Activated CD8-positive, alpha-beta T cell treated with anti-CD3 and anti-CD28 coated beads, Interleukin-2, amount 10 ng/mL, durations not matched to agents 7 days and 5 days (primary cell): ENCODE measurements around the gene BACH2. TPM values are rescaled to one million over a fixed set of nuclear protein-coding genes. Genes with fewer than 3 reads are reported as not detected.

ENCODE experiments used
- ATAC-seq: fragments of 150-1000 bp; cut with Tn5 transposase; one replicate; pipeline ENCODE4 v1.10.0; 2021; ENCODE audit warnings: moderate library complexity
- CTCF ChIA-PET: fragments of 350-600 bp; sonication (Branson Sonifier 250); formaldehyde crosslinking; loops from one replicate; lab custom pipeline; 2021; ENCODE audit warnings: antibody characterized with exemption; lab: Charles Lee
- POLR2A ChIA-PET: fragments of 350-600 bp; sonication (Branson Sonifier 250); formaldehyde crosslinking; loops from one replicate; lab custom pipeline; 2021; ENCODE audit warnings: antibody characterized with exemption; lab: Charles Lee
- DNase-seq: peaks from one replicate; pipeline ENCODE4 v3.0.0-alpha.2; 2020
- H3K27ac Mint-ChIP-seq: one replicate; pipeline ENCODE4 v1.8.0; 2021; ENCODE audit warnings: mild to moderate bottlenecking, mixed read lengths
- H3K27me3 Mint-ChIP-seq: one replicate; pipeline ENCODE4 v1.8.0; 2021; ENCODE audit warnings: low read depth, mixed read lengths
- H3K36me3 Mint-ChIP-seq: one replicate; pipeline ENCODE4 v1.8.0; 2021; ENCODE audit warnings: low read depth, mixed read lengths
- H3K4me1 Mint-ChIP-seq: one replicate; pipeline ENCODE4 v1.8.0; 2021; ENCODE audit warnings: low read depth, mixed read lengths
- H3K4me3 Mint-ChIP-seq: one replicate; pipeline ENCODE4 v1.8.0; 2021; ENCODE audit warnings: mild to moderate bottlenecking, mixed read lengths
- H3K9me3 Mint-ChIP-seq: one replicate; pipeline ENCODE4 v1.8.0; 2022; ENCODE audit warnings: mixed read lengths; ENCODE audit not compliant: insufficient read depth
- total RNA-seq, 2 experiments: library from RNA; stranded (reverse); gene quantifications; one replicate each; pipeline ENCODE4 v1.2.3, GENCODE V29; 2021

Gene BACH2
- total RNA-seq, 2 experiments from 2014 or later = 61.3 to 70.9 TPM

- ATAC-seq (no peak), DNase-seq (no peak)
- ChIA-PET CTCF (no interaction called here), POLR2A (no interaction called here)
- peaks cover 9% of the 10 kb centered on the region for H3K4me1 Mint-ChIP-seq
- no peaks in the 10 kb centered on the region for H3K36me3 Mint-ChIP-seq
- H3K27me3 Mint-ChIP-seq = no peaks in the 10 kb centered on the region
- H3K9me3 Mint-ChIP-seq = no peaks in the 10 kb centered on the region
- no peak overlapping the region for H3K4me3 Mint-ChIP-seq
- H3K27ac Mint-ChIP-seq = no peak overlapping the region
Measured at GRCh38 chr6:90319979-90320685, 23.5 kb upstream of the BACH2 start.

- peaks cover 9% of the 10 kb centered on the region for H3K4me1 Mint-ChIP-seq
- DNase-seq (no peak), ATAC-seq (no peak)
- POLR2A ChIA-PET = interaction anchor here (0.8 kb wide), 1 partner anchor 32 kb away, joined by 3 read pairs; no protein-coding TSS in a partner anchor
- no peak overlapping the region for H3K27ac Mint-ChIP-seq
- no peaks in the 10 kb centered on the region for H3K36me3 Mint-ChIP-seq
- no peak overlapping the region for H3K4me3 Mint-ChIP-seq
- no peaks in the 10 kb centered on the region for H3K9me3 Mint-ChIP-seq
- CTCF ChIA-PET = interaction anchor here (1.1 kb wide), 2 partner anchors 15 to 74 kb away, joined by 3 read pairs; no protein-coding TSS in a partner anchor
- peaks cover 3% of the 10 kb centered on the region for H3K27me3 Mint-ChIP-seq
Measured at GRCh38 chr6:90319044-90319443, 22.4 kb upstream of the BACH2 start.

- Mint-ChIP-seq H3K9me3 (no peaks in the 10 kb centered on the region), H3K27me3 (peaks cover 3% of the 10 kb centered on the region), H3K4me3 (no peak overlapping the region), H3K27ac (no peak overlapping the region), H3K36me3 (no peaks in the 10 kb centered on the region), H3K4me1 (peaks cover 9% of the 10 kb centered on the region)
- CTCF ChIA-PET = interaction anchor here (1.4 kb wide), 1 partner anchor 30 kb away, joined by 3 read pairs; no protein-coding TSS in a partner anchor
- ATAC-seq = no peak
- no peak for DNase-seq
- POLR2A ChIA-PET = interaction anchor here (0.6 kb wide), 1 partner anchor 720 kb away, joined by 3 read pairs; no protein-coding TSS in a partner anchor
Measured at GRCh38 chr6:90315986-90316385, 19.3 kb upstream of the BACH2 start.

GRCh38 chr6:90315354-90315950 is 18.8 kb upstream of the BACH2 start:
- H3K36me3 Mint-ChIP-seq = no peaks in the 10 kb centered on the region
- no peaks in the 10 kb centered on the region for H3K9me3 Mint-ChIP-seq
- peaks cover 9% of the 10 kb centered on the region for H3K4me1 Mint-ChIP-seq
- no peak overlapping the region for H3K27ac Mint-ChIP-seq
- H3K4me3 Mint-ChIP-seq = no peak overlapping the region
- POLR2A ChIA-PET = interaction anchor here (0.6 kb wide), 1 partner anchor 719 kb away, joined by 3 read pairs; no protein-coding TSS in a partner anchor
- ATAC-seq (no peak), DNase-seq (no peak)
- CTCF ChIA-PET = interaction anchor here (1.4 kb wide), 1 partner anchor 31 kb away, joined by 3 read pairs; no protein-coding TSS in a partner anchor
- H3K27me3 Mint-ChIP-seq = peaks cover 3% of the 10 kb centered on the region

- no peak overlapping the region for H3K27ac Mint-ChIP-seq
- DNase-seq = no peak
- POLR2A ChIA-PET = no interaction called here
- no peak for ATAC-seq
- H3K27me3 Mint-ChIP-seq = peaks cover 3% of the 10 kb centered on the region
- peaks cover 6% of the 10 kb centered on the region for H3K4me1 Mint-ChIP-seq
- no peak overlapping the region for H3K4me3 Mint-ChIP-seq
- CTCF ChIA-PET = no interaction called here
- no peaks in the 10 kb centered on the region for H3K9me3 Mint-ChIP-seq
- H3K36me3 Mint-ChIP-seq = no peaks in the 10 kb centered on the region
Measured at GRCh38 chr6:90314514-90314913, 17.9 kb upstream of the BACH2 start.

- ATAC-seq = no peak
- Mint-ChIP-seq H3K27me3 (peaks cover 3% of the 10 kb centered on the region), H3K4me3 (no peak overlapping the region), H3K27ac (no peak overlapping the region), H3K9me3 (no peaks in the 10 kb centered on the region), H3K36me3 (no peaks in the 10 kb centered on the region), H3K4me1 (no peaks in the 10 kb centered on the region)
- no peak for DNase-seq
- POLR2A ChIA-PET = no interaction called here
- CTCF ChIA-PET = no interaction called here
Measured at GRCh38 chr6:90311569-90311968, 14.9 kb upstream of the BACH2 start.

GRCh38 chr6:90305800-90306448 is 9.3 kb upstream of the BACH2 start:
- no peak overlapping the region for H3K4me3 Mint-ChIP-seq
- H3K9me3 Mint-ChIP-seq = no peaks in the 10 kb centered on the region
- H3K27me3 Mint-ChIP-seq = peaks cover 17% of the 10 kb centered on the region
- ATAC-seq (no peak), DNase-seq (no peak)
- no peaks in the 10 kb centered on the region for H3K36me3 Mint-ChIP-seq
- ChIA-PET CTCF (interaction anchor here (1.6 to 2.8 kb wide), 2 partner anchors 87 to 365 kb away, joined by 3 to 12 read pairs; no protein-coding TSS in a partner anchor), POLR2A (no interaction called here)
- H3K27ac Mint-ChIP-seq = no peak overlapping the region
- no peaks in the 10 kb centered on the region for H3K4me1 Mint-ChIP-seq

- Mint-ChIP-seq H3K27me3 (peaks cover 27% of the 10 kb centered on the region), H3K4me3 (no peak overlapping the region), H3K4me1 (no peaks in the 10 kb centered on the region), H3K27ac (no peak overlapping the region), H3K36me3 (no peaks in the 10 kb centered on the region), H3K9me3 (no peaks in the 10 kb centered on the region)
- ChIA-PET CTCF (interaction anchor here (1.0 to 2.8 kb wide), 3 partner anchors 14 to 173 kb away, joined by 3 to 12 read pairs (median 7); no protein-coding TSS in a partner anchor), POLR2A (no interaction called here)
- ATAC-seq (no peak), DNase-seq (no peak)
Measured at GRCh38 chr6:90304308-90304707, 7.7 kb upstream of the BACH2 start.

GRCh38 chr6:90303039-90303438 is 6.4 kb upstream of the BACH2 start:
- H3K36me3 Mint-ChIP-seq = no peaks in the 10 kb centered on the region
- H3K27me3 Mint-ChIP-seq = peaks cover 33% of the 10 kb centered on the region
- no peak overlapping the region for H3K27ac Mint-ChIP-seq
- ATAC-seq (no peak), DNase-seq (no peak)
- CTCF ChIA-PET = interaction anchor here (2.2 kb wide), 1 partner anchor 174 kb away, joined by 7 read pairs; no protein-coding TSS in a partner anchor
- H3K9me3 Mint-ChIP-seq = no peaks in the 10 kb centered on the region
- H3K4me1 Mint-ChIP-seq = peaks cover 4% of the 10 kb centered on the region
- H3K4me3 Mint-ChIP-seq = no peak overlapping the region
- POLR2A ChIA-PET = no interaction called here

- Mint-ChIP-seq H3K27me3 (peaks cover 33% of the 10 kb centered on the region), H3K36me3 (no peaks in the 10 kb centered on the region), H3K4me1 (peaks cover 4% of the 10 kb centered on the region), H3K9me3 (no peaks in the 10 kb centered on the region), H3K27ac (no peak overlapping the region), H3K4me3 (no peak overlapping the region)
- no peak for DNase-seq
- POLR2A ChIA-PET = no interaction called here
- CTCF ChIA-PET = no interaction called here
- ATAC-seq = no peak
Measured at GRCh38 chr6:90302320-90302719, 5.7 kb upstream of the BACH2 start.

- CTCF ChIA-PET = no interaction called here
- H3K4me1 Mint-ChIP-seq = peaks cover 4% of the 10 kb centered on the region
- no peaks in the 10 kb centered on the region for H3K9me3 Mint-ChIP-seq
- H3K27ac Mint-ChIP-seq = no peak overlapping the region
- no peak for DNase-seq
- no peak overlapping the region for H3K4me3 Mint-ChIP-seq
- POLR2A ChIA-PET = no interaction called here
- H3K27me3 Mint-ChIP-seq = peaks cover 33% of the 10 kb centered on the region
- no peaks in the 10 kb centered on the region for H3K36me3 Mint-ChIP-seq
- ATAC-seq = no peak
Measured at GRCh38 chr6:90301816-90302215, 5.2 kb upstream of the BACH2 start.
